Mesenchymal stem cell (in vitro differentiated cells and primary cell): ENCODE data around the gene YJEFN3.

Experiments
- DNase-seq: peaks from one replicate; pipeline ENCODE4 v3.0.0-alpha.2; 2013
- H2AFZ ChIP-seq: one replicate; pipeline ENCODE4 v1.6.1; 2013; ENCODE audit warnings: low read depth, mild to moderate bottlenecking, control low read depth, inconsistent platforms, low read length, moderate library complexity
- H2AK5ac ChIP-seq: 2 replicates; pipeline ENCODE4 v1.6.1; 2013; ENCODE audit warnings: low read length, moderate library complexity, mild to moderate bottlenecking, inconsistent platforms; ENCODE audit not compliant: severe bottlenecking
- H2BK120ac ChIP-seq: one replicate; pipeline ENCODE4 v1.6.1; 2013; ENCODE audit warnings: low read depth, mild to moderate bottlenecking, inconsistent platforms, low read length, moderate library complexity
- H2BK12ac ChIP-seq, 2 experiments: one replicate each; pipeline ENCODE4 v1.6.1; 2013; ENCODE audit warnings: inconsistent platforms in 2 of 2, low read length in 2 of 2, mild to moderate bottlenecking in 2 of 2, moderate library complexity in 2 of 2, control low read depth in 1 of 2
- H2BK15ac ChIP-seq: one replicate; pipeline ENCODE4 v1.6.1; 2013; ENCODE audit warnings: mild to moderate bottlenecking, low read depth, inconsistent platforms; ENCODE audit not compliant: poor library complexity, severe bottlenecking
- H2BK5ac ChIP-seq: 2 replicates; pipeline ENCODE4 v1.6.1; 2013; ENCODE audit warnings: low read depth, mild to moderate bottlenecking, low read length, control low read depth, inconsistent platforms; ENCODE audit not compliant: poor library complexity, severe bottlenecking
- H3K14ac ChIP-seq, 2 experiments: one replicate each; pipeline ENCODE4 v1.6.1; 2013; ENCODE audit warnings: inconsistent platforms in 2 of 2, low read length in 2 of 2, control low read depth in 1 of 2, mild to moderate bottlenecking in 1 of 2, moderate library complexity in 1 of 2
- H3K18ac ChIP-seq, 2 experiments: one replicate each; pipeline ENCODE4 v1.6.1; 2013; ENCODE audit warnings: inconsistent platforms in 2 of 2, low read length in 2 of 2, control low read depth in 1 of 2, low read depth in 1 of 2, mild to moderate bottlenecking in 1 of 2
- H3K23ac ChIP-seq, 2 experiments: one replicate each; pipeline ENCODE4 v1.6.1; 2013; ENCODE audit warnings: inconsistent platforms in 2 of 2, low read length in 2 of 2, mild to moderate bottlenecking in 2 of 2, moderate library complexity in 2 of 2, control low read depth in 1 of 2
- H3K27ac ChIP-seq: 2 replicates; pipeline ENCODE4 v1.5.1; 2013; ENCODE audit warnings: mild to moderate bottlenecking, moderate library complexity, low read length, control low read depth, inconsistent platforms; ENCODE audit not compliant: poor library complexity, severe bottlenecking
- H3K27me3 ChIP-seq, 2 experiments: 2 replicates each; pipeline versions ENCODE4 v1.6.1 to v1.7.0; 2013; ENCODE audit warnings: low read length in 2 of 2, mild to moderate bottlenecking in 2 of 2, moderate library complexity in 2 of 2, control low read depth in 1 of 2, inconsistent platforms in 1 of 2; ENCODE audit not compliant: control insufficient read depth in 1 of 2, insufficient read depth in 1 of 2
- H3K36me3 ChIP-seq, 2 experiments: 2 replicates each; pipeline versions ENCODE4 v1.6.1 to v1.7.0; 2013; ENCODE audit warnings: low read length in 2 of 2, control low read depth in 1 of 2, inconsistent platforms in 1 of 2, low read depth in 1 of 2, mild to moderate bottlenecking in 1 of 2; ENCODE audit not compliant: insufficient read depth in 2 of 2, control insufficient read depth in 1 of 2
- H3K4ac ChIP-seq, 2 experiments: one replicate each; pipeline ENCODE4 v1.6.1; 2013; ENCODE audit warnings: inconsistent platforms in 2 of 2, low read length in 2 of 2, mild to moderate bottlenecking in 2 of 2, moderate library complexity in 2 of 2, control low read depth in 1 of 2, low read depth in 1 of 2
- H3K4me1 ChIP-seq: 2 replicates; pipeline ENCODE4 v1.6.1; 2013; ENCODE audit warnings: low read depth, low read length, control low read depth; ENCODE audit not compliant: control insufficient read depth, insufficient read depth
- H3K4me2 ChIP-seq: 2 replicates; pipeline ENCODE4 v1.6.1; 2013; ENCODE audit warnings: low read length, mild to moderate bottlenecking, inconsistent platforms; ENCODE audit not compliant: poor library complexity, severe bottlenecking
- H3K4me3 ChIP-seq, 2 experiments: 2 replicates each; pipeline versions ENCODE4 v1.5.1 to v1.7.0; 2013; ENCODE audit warnings: low read length in 2 of 2, mild to moderate bottlenecking in 2 of 2, control low read depth in 1 of 2, low read depth in 1 of 2; ENCODE audit not compliant: insufficient read depth in 1 of 2
- H3K79me1 ChIP-seq: replicated peaks from 2 replicates; pipeline ENCODE4 v1.6.1; 2013; ENCODE audit warnings: mild to moderate bottlenecking, control low read depth, low read length, inconsistent platforms; ENCODE audit not compliant: poor library complexity, severe bottlenecking
- H3K9ac ChIP-seq: 2 replicates; pipeline ENCODE4 v1.7.0; 2013; ENCODE audit warnings: mild to moderate bottlenecking, low read length, moderate library complexity
- H3K9me3 ChIP-seq: 2 replicates; pipeline ENCODE4 v1.7.0; 2013; ENCODE audit warnings: mild to moderate bottlenecking, low read length; ENCODE audit not compliant: control insufficient read depth
- H4K8ac ChIP-seq: one replicate; pipeline ENCODE4 v1.6.1; 2013; ENCODE audit warnings: inconsistent platforms, mild to moderate bottlenecking, low read length, moderate library complexity
- H4K91ac ChIP-seq: one replicate; pipeline ENCODE4 v1.6.1; 2013; ENCODE audit warnings: mild to moderate bottlenecking, low read length, inconsistent platforms
- WGBS: methylation state at CpG from one replicate; pipeline ENCODE4 v1.1.7; 2013; ENCODE audit warnings: mixed read lengths; 5-methylcytosine and 5-hydroxymethylcytosine counted together

The YJEFN3 gene

GRCh38 chr19:19527674-19528625 lies 761 bp upstream of the YJEFN3 start:
- H4K8ac ChIP-seq: no peak overlapping the region

GRCh38 chr19:19529783-19530422 lies 1.2 kb downstream of the YJEFN3 start:
- no peak overlapping the region for H2AK5ac ChIP-seq
- no peaks in the 10 kb centered on the region for H3K27me3 ChIP-seq
- H3K14ac ChIP-seq: no peak overlapping the region
- H2BK5ac ChIP-seq: no peak overlapping the region
- no peak overlapping the region for H3K9ac ChIP-seq
- no peak overlapping the region for H3K23ac ChIP-seq
- H3K79me1 ChIP-seq: peaks cover 24% of the 10 kb centered on the region
- H4K8ac ChIP-seq: no peak overlapping the region
- peaks cover 28% of the 10 kb centered on the region for H3K4me1 ChIP-seq
- no peak overlapping the region for H2BK12ac ChIP-seq
- no peak overlapping the region for H3K4me2 ChIP-seq
- no peak overlapping the region for H3K4me3 ChIP-seq
- H3K9me3 ChIP-seq: no peaks in the 10 kb centered on the region
- H2AFZ ChIP-seq: no peak overlapping the region
- no peak for DNase-seq
- no peak overlapping the region for H4K91ac ChIP-seq
- H3K18ac ChIP-seq: no peak overlapping the region
- no peak overlapping the region for H2BK15ac ChIP-seq
- H3K4ac ChIP-seq: no peak overlapping the region
- H3K36me3 ChIP-seq: peaks cover 20 to 59% of the 10 kb centered on the region in 2 experiments
- no peak overlapping the region for H3K27ac ChIP-seq
- no peak overlapping the region for H2BK120ac ChIP-seq
- 83% methylated on average over 11 of the region's 11 CpGs for WGBS

More at GRCh38 chr19:19527674-19528625, 761 bp upstream of the YJEFN3 start:
- Histone ChIP-seq H3K79me1 (peaks cover 33% of the 10 kb centered on the region), H3K4me2 (no peak overlapping the region), H3K18ac (no peak overlapping the region), H3K9ac (no peak overlapping the region), H3K27me3 (no peaks in the 10 kb centered on the region), H2BK12ac (no peak overlapping the region), H2BK120ac (no peak overlapping the region), H2AFZ (no peak overlapping the region), H2BK15ac (no peak overlapping the region), H4K91ac (peak overlapping the region; percentile 37), H3K9me3 (no peaks in the 10 kb centered on the region), H3K27ac (no peak overlapping the region), H3K4me1 (peaks cover 28% of the 10 kb centered on the region), H2BK5ac (no peak overlapping the region), H3K4ac (no peak overlapping the region), H3K14ac (no peak overlapping the region), H3K4me3 (no peak overlapping the region), H2AK5ac (no peak overlapping the region), H3K23ac (no peak overlapping the region), H3K36me3 (peaks cover 26 to 70% of the 10 kb centered on the region in 2 experiments)
- 97% methylated on average over 26 of the region's 27 CpGs for WGBS
- DNase-seq: no peak

GRCh38 chr19:19530423-19530804 lies 1.7 kb downstream of the YJEFN3 start:
- no peak overlapping the region for H3K27ac ChIP-seq
- H3K23ac ChIP-seq: no peak overlapping the region
- no peak overlapping the region for H2AFZ ChIP-seq
- H3K79me1 ChIP-seq: peaks cover 19% of the 10 kb centered on the region
- H2BK15ac ChIP-seq: no peak overlapping the region
- no peaks in the 10 kb centered on the region for H3K27me3 ChIP-seq
- peak overlapping the region; percentile 5 for H3K9ac ChIP-seq
- no peak overlapping the region for H3K4ac ChIP-seq
- no peak overlapping the region for H2BK120ac ChIP-seq
- no peak overlapping the region for H4K91ac ChIP-seq
- H3K18ac ChIP-seq: no peak overlapping the region
- peaks cover 20 to 58% of the 10 kb centered on the region in 2 experiments for H3K36me3 ChIP-seq
- peaks cover 28% of the 10 kb centered on the region for H3K4me1 ChIP-seq
- H4K8ac ChIP-seq: peak overlapping the region; percentile 59
- H3K4me2 ChIP-seq: no peak overlapping the region
- no peak overlapping the region for H2BK5ac ChIP-seq
- DNase-seq: no peak
- no peaks in the 10 kb centered on the region for H3K9me3 ChIP-seq
- no peak overlapping the region for H3K14ac ChIP-seq
- no peak overlapping the region for H2BK12ac ChIP-seq
- H3K4me3 ChIP-seq: no peak overlapping the region
- WGBS: 55% methylated on average over 7 of the region's 9 CpGs
- no peak overlapping the region for H2AK5ac ChIP-seq

GRCh38 chr19:19530889-19531288 lies 2.2 kb downstream of the YJEFN3 start:
- Histone ChIP-seq H3K27me3 (no peaks in the 10 kb centered on the region), H2AFZ (no peak overlapping the region), H3K36me3 (peaks cover 20 to 58% of the 10 kb centered on the region in 2 experiments), H3K9ac (peak overlapping the region; percentile 5), H3K14ac (no peak overlapping the region), H3K18ac (no peak overlapping the region), H2BK5ac (no peak overlapping the region), H2BK12ac (no peak overlapping the region), H2BK120ac (no peak overlapping the region), H4K91ac (no peak overlapping the region), H3K4ac (no peak overlapping the region), H3K4me3 (no peak overlapping the region), H4K8ac (no peak overlapping the region), H2AK5ac (no peak overlapping the region), H3K9me3 (no peaks in the 10 kb centered on the region), H3K79me1 (peaks cover 14% of the 10 kb centered on the region), H3K4me1 (peaks cover 25% of the 10 kb centered on the region), H2BK15ac (no peak overlapping the region), H3K4me2 (no peak overlapping the region), H3K23ac (no peak overlapping the region), H3K27ac (no peak overlapping the region)
- DNase-seq: no peak
- WGBS: 91% methylated on average over 4 of the region's 4 CpGs
